ENCODE data around the gene MAP4K2. TPM values are rescaled to one million over a fixed set of nuclear protein-coding genes. Genes with fewer than 3 reads are reported as not detected.

The MAP4K2 gene
- total and polyA plus RNA-seq, 12 donors: 6.4 to 57.7 (median 19.0) TPM

DNA sequence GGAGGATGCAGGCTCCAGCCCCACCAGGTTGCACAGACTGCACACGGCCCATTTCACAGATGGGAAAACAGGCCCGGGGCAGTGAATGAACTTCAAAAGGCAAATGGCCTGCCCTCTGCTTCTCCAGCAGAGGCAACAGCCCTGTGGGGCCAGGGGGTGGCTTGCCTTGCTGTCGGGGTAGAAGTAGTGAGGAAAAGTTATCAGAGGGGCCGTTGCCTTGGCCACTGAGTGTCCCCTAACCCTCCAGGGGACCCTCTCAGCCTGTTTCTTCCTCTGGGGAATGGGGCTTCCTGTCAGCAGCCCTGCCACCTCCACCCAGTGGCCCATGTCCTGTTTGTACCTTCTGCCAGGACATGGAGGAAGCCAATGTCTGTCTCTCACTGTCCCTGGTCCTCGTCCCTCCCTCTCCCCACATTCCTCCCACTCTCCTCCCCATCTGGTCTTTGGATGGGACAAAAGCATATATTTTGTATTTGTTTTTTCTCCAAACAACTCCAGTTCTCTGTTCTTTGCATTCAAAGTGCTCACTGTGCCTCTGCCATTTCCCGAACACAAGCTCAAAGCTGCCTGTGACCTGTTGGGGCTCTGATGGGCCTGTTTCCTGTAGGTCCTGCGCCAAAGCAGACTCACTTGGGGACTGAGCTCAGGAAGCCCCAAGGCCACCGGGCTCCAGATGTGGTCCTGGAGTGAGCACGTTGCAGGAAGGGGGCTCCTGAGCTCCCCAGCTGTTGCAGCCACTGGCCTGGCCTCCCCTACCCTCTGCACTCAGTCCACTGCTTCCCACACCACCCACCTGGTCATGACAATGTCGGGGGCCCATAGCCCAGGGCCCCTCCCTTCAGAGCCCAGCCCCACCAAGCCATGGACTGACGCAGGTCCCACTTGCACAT lies 9.5 kb downstream of the MAP4K2 start:
- no peak for TF ChIP-seq POLR2A (IDR thresholded peaks at IDR 0.05)
- TF ChIP-seq, protein P1, sequence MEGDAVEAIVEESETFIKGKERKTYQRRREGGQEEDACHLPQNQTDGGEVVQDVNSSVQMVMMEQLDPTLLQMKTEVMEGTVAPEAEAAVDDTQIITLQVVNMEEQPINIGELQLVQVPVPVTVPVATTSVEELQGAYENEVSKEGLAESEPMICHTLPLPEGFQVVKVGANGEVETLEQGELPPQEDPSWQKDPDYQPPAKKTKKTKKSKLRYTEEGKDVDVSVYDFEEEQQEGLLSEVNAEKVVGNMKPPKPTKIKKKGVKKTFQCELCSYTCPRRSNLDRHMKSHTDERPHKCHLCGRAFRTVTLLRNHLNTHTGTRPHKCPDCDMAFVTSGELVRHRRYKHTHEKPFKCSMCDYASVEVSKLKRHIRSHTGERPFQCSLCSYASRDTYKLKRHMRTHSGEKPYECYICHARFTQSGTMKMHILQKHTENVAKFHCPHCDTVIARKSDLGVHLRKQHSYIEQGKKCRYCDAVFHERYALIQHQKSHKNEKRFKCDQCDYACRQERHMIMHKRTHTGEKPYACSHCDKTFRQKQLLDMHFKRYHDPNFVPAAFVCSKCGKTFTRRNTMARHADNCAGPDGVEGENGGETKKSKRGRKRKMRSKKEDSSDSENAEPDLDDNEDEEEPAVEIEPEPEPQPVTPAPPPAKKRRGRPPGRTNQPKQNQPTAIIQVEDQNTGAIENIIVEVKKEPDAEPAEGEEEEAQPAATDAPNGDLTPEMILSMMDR (IDR thresholded peaks at IDR 0.05): no peak
- Histone ChIP-seq H3K4me3 (no peak overlapping the region), H3K9me3 (replicated peaks in 1 of 3) (no peaks in the 10 kb centered on the region), H3K27ac (peak overlapping the region in 1 of 5 donors; percentile 10), H3K36me3 (replicated peaks in 1 of 2) (peaks cover 0 to 13% of the 10 kb centered on the region in 2 donors), H3K27me3 (no peaks in the 10 kb centered on the region), H3K4me1 (replicated peaks in 1 of 2) (peaks cover 0 to 6% of the 10 kb centered on the region in 2 donors)
- intact Hi-C loops (cut with DNase I): no loop called here
- WGBS, 4 donors: 63 to 73% (median 69%) methylated on average over 9 to 11 of the region's 11 CpGs
- peak in 1 of 7 donors; percentile 20 for DNase-seq

DNA sequence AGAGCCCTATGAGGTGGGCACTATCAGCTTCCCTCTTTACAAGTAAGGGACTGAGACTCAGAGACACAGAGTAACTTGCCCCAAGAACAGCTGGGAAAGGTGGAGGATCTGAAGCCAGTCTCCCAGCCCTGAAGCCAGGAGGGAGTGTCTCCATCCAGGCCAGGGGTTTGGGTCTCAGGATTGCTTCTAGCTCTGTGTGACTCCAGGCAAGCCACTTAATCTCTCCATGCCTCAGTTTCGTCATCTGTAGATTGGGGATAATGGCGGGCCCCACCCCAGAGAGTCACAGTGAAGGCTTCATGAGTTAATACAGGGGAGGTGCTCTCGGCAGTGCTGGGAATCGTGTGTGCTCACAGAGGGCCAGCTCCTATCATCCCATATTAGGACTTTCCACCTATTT lies 10.5 kb downstream of the MAP4K2 start:
- no peak for DNase-seq
- TF ChIP-seq, protein P1 (IDR thresholded peaks at IDR 0.05): no peak
- TF ChIP-seq POLR2A (IDR thresholded peaks at IDR 0.05): no peak
- peaks cover 0 to 12% of the 10 kb centered on the region in 2 donors for H3K36me3 ChIP-seq (replicated peaks in 1 of 2)
- H3K4me1 ChIP-seq (replicated peaks in 1 of 2): peaks cover 0 to 6% of the 10 kb centered on the region in 2 donors
- no peak overlapping the region for H3K4me3 ChIP-seq
- H3K9me3 ChIP-seq (replicated peaks in 1 of 3): no peaks in the 10 kb centered on the region
- intact Hi-C loops (cut with DNase I): no loop called here
- WGBS, 4 donors: 88 to 95% (median 94%) methylated on average over 4 of the region's 4 CpGs
- H3K27me3 ChIP-seq: no peaks in the 10 kb centered on the region
- no peak overlapping the region for H3K27ac ChIP-seq

DNA sequence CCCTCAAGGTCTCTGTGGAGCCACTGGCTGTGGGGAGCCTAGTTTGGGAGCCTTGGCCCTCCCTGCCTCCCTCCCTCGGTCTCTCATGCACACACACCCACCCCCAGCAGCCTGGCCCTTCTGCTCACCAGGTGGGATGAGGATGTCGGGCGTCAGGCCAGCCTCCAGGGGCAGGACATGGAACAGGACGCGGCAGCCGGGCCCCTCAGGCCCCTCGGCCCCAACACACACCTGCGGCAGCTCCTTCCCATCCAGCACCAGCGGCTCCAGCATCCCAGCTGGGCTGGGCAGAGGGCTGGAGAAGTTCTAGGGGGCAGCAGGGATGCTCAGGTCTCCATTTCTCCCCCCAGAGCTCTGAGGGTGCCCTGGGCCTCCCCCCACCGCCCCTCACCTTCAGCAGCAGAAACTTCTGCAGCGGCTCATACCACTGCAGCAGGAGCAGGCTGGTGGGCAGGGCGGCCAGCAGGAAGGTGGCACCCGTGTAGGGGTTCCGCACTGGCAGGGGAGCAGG lies 11.2 kb downstream of the MAP4K2 start:
- peaks cover 0 to 12% of the 10 kb centered on the region in 2 donors for H3K36me3 ChIP-seq (replicated peaks in 1 of 2)
- TF ChIP-seq, protein P1 (IDR thresholded peaks at IDR 0.05): no peak
- no peak for TF ChIP-seq POLR2A (IDR thresholded peaks at IDR 0.05)
- peak in 1 of 7 donors; percentile 14 for DNase-seq
- peaks cover 0 to 6% of the 10 kb centered on the region in 2 donors for H3K4me1 ChIP-seq (replicated peaks in 1 of 2)
- no peaks in the 10 kb centered on the region for H3K27me3 ChIP-seq
- WGBS, 4 donors: 91 to 100% (median 94%) methylated on average over 1 to 14 of the region's 14 CpGs
- no peak overlapping the region for H3K27ac ChIP-seq
- no peaks in the 10 kb centered on the region for H3K9me3 ChIP-seq (replicated peaks in 1 of 3)
- intact Hi-C loops (cut with DNase I): no loop called here
- H3K4me3 ChIP-seq: no peak overlapping the region

DNA sequence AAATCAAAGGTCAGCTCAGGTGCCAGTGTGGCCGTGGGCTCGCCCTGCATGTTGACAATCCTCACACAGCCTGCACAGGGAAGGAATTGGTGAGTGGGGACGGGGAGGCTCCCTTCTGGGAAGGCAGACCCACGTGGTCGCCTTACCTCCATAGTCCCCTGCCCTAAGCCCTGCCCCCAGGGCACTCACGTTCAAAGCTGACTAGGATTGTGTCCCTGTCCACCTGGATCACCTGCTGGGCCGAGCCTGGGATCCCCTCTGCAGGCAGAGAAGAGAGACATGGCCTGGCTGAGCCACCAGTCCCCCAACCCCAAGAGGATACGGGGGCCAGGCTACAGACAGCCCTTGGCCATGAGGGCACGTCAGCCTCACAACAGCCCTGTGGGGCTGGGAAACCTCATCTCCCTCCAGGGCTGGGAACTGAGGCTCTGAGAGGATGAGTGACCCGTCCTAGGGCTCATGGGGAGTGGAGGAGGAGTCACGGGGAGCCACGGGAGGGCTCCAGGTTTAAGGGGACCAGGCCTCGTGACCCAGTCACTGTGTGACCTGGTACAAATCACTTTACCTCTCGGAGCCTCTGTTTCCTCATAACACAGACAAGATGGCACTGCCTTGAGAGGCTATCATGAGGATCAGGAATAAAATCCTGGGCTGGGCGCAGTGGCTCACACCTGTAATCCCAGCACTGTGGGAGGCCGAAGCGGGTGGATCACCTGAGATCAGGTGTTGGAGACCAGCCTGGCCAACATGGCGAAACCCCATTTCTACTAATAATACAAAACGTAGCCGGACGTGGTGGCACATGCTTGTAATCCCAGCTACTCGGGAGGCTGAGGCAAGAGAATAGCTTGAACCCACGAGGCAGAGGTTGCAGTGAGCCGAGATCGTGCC lies 12.6 kb downstream of the MAP4K2 start:
- intact Hi-C loops (cut with DNase I): no loop called here
- Histone ChIP-seq H3K4me3 (no peak overlapping the region), H3K27me3 (no peaks in the 10 kb centered on the region), H3K27ac (no peak overlapping the region), H3K9me3 (replicated peaks in 1 of 3) (no peaks in the 10 kb centered on the region), H3K36me3 (replicated peaks in 1 of 2) (peaks cover 0 to 12% of the 10 kb centered on the region in 2 donors), H3K4me1 (replicated peaks in 1 of 2) (peaks cover 0 to 6% of the 10 kb centered on the region in 2 donors)
- peak in 1 of 7 donors; percentile 13 for DNase-seq
- 87 to 93% (median 92%) methylated on average over 15 to 25 of the region's 25 CpGs for WGBS, 4 donors
- TF ChIP-seq, protein P1 (IDR thresholded peaks at IDR 0.05): no peak
- no peak for TF ChIP-seq POLR2A (IDR thresholded peaks at IDR 0.05)
